ENCODE measurements around the gene C2orf92.

- TF ChIP-seq REST (IDR thresholded peaks at IDR 0.05; ENCODE audit: insufficient read depth in 1 of 2, low read depth in 2 of 2, low read length in 1 of 2) (no peak), CTCF (IDR thresholded peaks at IDR 0.05) (no peak), POLR2AphosphoS5 (IDR thresholded peaks at IDR 0.05; ENCODE audit: low read depth, low read length) (no peak)
Measured at GRCh38 chr2:97703741-97704140, 34.2 kb downstream of the C2orf92 start.
